IPS-NIHi11 (cell line): Measurements from ENCODE around the gene CES4A.

ENCODE experiments used
- DNase-seq: peaks from one replicate; pipeline ENCODE4 v3.0.0; 2012; ENCODE audit warnings: mixed read lengths, low spot score

Gene CES4A

GRCh38 chr16:67053767-67054334 lies 65.5 kb downstream of the CES4A start:
- no peak for DNase-seq

DNA sequence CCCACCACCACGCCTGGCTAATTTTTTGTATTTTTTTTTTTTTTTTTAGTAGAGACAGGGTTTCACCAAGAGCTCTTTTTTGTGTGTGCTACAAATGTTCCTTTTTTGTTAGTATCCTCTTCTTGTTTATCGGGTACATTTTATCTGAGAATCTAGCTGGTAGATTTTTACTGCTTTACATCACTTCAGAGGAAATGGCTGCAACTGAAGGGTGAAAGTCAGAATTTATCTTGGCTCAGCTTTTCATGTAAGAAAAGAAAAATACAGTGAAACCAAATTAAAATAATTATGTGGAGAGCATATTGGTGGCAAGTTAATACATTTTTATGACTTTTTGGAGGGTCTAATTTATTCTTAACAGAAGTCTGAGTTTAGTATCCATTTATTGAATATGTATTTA lies 66.5 kb downstream of the CES4A start:
- no peak for DNase-seq

DNA sequence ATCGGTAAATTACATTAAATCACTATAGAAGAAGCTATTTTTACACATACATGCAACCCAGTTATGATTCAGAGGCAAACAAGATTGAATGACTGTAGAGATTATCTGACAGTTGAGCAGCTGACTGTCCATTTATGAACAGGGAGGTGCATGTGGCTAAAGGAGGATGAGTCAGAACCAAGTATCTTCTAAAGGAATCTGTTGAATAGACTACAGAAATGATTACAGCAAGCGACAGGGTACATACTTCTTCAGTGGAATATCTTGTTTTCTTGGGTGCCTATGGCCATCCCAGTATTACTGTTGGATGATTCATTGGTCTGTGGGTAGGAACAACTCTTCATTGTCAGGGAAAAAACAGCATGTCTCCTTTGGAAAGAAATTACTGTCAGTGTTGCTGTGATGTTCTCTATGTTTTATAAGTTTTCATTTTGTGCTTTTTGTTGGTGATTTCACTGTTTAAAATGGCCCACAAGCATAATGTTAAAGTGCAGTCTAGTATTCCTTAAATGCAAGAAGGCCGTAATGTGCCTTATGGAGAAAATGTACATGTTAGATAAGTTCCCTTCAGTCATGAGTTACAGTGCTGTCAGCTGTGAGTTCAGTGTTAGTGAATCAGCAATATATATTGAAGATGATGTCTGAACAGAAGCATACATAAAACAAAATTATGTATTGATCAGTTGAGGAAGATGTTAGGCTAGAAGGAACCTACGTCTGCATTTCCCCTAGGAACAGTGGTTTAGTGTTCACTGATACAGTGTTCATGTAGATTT lies 67.5 kb downstream of the CES4A start:
- no peak for DNase-seq
